MM.1S (cell line): Measurements from ENCODE around the gene PCMT1.

ENCODE experiments used
- DNase-seq: peaks from one replicate; pipeline ENCODE4 v3.0.0-alpha.2; 2015
- H2AFZ ChIP-seq: fragments of 300-600 bp; sonication (generic); 2 replicates; pipeline ENCODE4 v1.6.0; 2016; ENCODE audit warnings: antibody characterized with exemption, low read length
- H3F3A ChIP-seq: fragments of 300-600 bp; sonication (generic); 2 replicates; pipeline ENCODE4 v1.6.1; 2016; ENCODE audit warnings: mild to moderate bottlenecking, antibody characterized with exemption, low read length, moderate library complexity, mixed read lengths; ENCODE audit not compliant: insufficient read depth
- H3K27ac ChIP-seq: fragments of 300-600 bp; sonication (generic); 2 replicates; pipeline ENCODE4 v1.5.1; 2016; ENCODE audit warnings: mild to moderate bottlenecking, low read length
- H3K27me3 ChIP-seq: fragments of 300-600 bp; sonication (generic); replicated peaks from 2 replicates; pipeline ENCODE4 v1.6.0; 2016; ENCODE audit warnings: low read length; ENCODE audit not compliant: insufficient read depth
- H3K36me3 ChIP-seq: fragments of 300-600 bp; sonication (generic); replicated peaks from 2 replicates; pipeline ENCODE4 v1.6.1; 2016; ENCODE audit warnings: mild to moderate bottlenecking, low read length, mixed read lengths; ENCODE audit not compliant: insufficient read depth
- H3K4me1 ChIP-seq: fragments of 300-600 bp; sonication (generic); 2 replicates; pipeline ENCODE4 v1.6.1; 2016; ENCODE audit warnings: low read length, mixed read lengths
- H3K4me2 ChIP-seq: fragments of 300-600 bp; sonication (generic); 2 replicates; pipeline ENCODE4 v1.6.0; 2016; ENCODE audit warnings: low read depth, low read length
- H3K4me3 ChIP-seq: fragments of 300-600 bp; sonication (generic); 2 replicates; pipeline ENCODE4 v1.5.1; 2016; ENCODE audit warnings: low read length, mixed read lengths
- H3K79me2 ChIP-seq: fragments of 300-600 bp; sonication (generic); 2 replicates; pipeline ENCODE4 v1.6.1; 2016; ENCODE audit warnings: mixed run types, low read length, mixed read lengths
- H3K9ac ChIP-seq: fragments of 300-600 bp; sonication (generic); 2 replicates; pipeline ENCODE4 v1.6.1; 2016; ENCODE audit warnings: low read length, mixed read lengths
- H3K9me2 ChIP-seq: fragments of 300-600 bp; sonication (generic); replicated peaks from 2 replicates; pipeline ENCODE4 v1.6.1; 2016; ENCODE audit warnings: mild to moderate bottlenecking, low read length, mixed read lengths; ENCODE audit not compliant: insufficient read depth
- H3K9me3 ChIP-seq: fragments of 300-600 bp; sonication (generic); replicated peaks from 2 replicates; pipeline ENCODE4 v1.6.1; 2016; ENCODE audit warnings: mild to moderate bottlenecking, low read length, mixed read lengths; ENCODE audit not compliant: insufficient read depth
- H4K20me1 ChIP-seq: fragments of 300-600 bp; sonication (generic); 2 replicates; pipeline ENCODE4 v1.6.1; 2016; ENCODE audit warnings: mild to moderate bottlenecking, low read length, moderate library complexity, mixed read lengths; ENCODE audit not compliant: insufficient read depth
- CTCF ChIP-seq: fragments of 300-600 bp; sonication (generic); IDR thresholded peaks from 2 replicates; pipeline ENCODE4 v1.5.1; 2016; ENCODE audit warnings: antibody characterized with exemption, low read length, mixed read lengths
- EZH2 ChIP-seq: fragments of 300-600 bp; sonication (generic); optimal IDR thresholded peaks from 2 replicates; pipeline ENCODE3; 2017; ENCODE audit warnings: low read depth, mild to moderate bottlenecking, antibody characterized with exemption, low read length, mixed read lengths
- EZH2phosphoT487 ChIP-seq: fragments of 300-600 bp; sonication (generic); IDR thresholded peaks from 2 replicates; pipeline ENCODE4 v1.6.1; 2018; ENCODE audit warnings: antibody characterized with exemption, low read length

The PCMT1 gene

GRCh38 chr6:149769676-149770075 is 20.1 kb downstream of the PCMT1 start:
- DNase-seq = no peak
- Histone ChIP-seq H3K4me2 (no peak overlapping the region), H3F3A (no peaks in the 10 kb centered on the region), H3K79me2 (no peaks in the 10 kb centered on the region), H3K9me2 (no peaks in the 10 kb centered on the region), H3K27me3 (no peaks in the 10 kb centered on the region), H3K9me3 (no peaks in the 10 kb centered on the region), H3K4me3 (no peak overlapping the region), H3K4me1 (no peaks in the 10 kb centered on the region), H3K27ac (no peak overlapping the region), H2AFZ (no peak overlapping the region), H4K20me1 (no peaks in the 10 kb centered on the region), H3K36me3 (no peaks in the 10 kb centered on the region), H3K9ac (no peak overlapping the region)
- TF ChIP-seq EZH2phosphoT487 (no peak), CTCF (no peak), EZH2 (no peak)

- Histone ChIP-seq H4K20me1 (no peaks in the 10 kb centered on the region), H3K36me3 (no peaks in the 10 kb centered on the region), H3K9me3 (no peaks in the 10 kb centered on the region), H3K4me1 (no peaks in the 10 kb centered on the region), H3K4me3 (no peak overlapping the region), H2AFZ (no peak overlapping the region), H3K4me2 (no peak overlapping the region), H3K27ac (no peak overlapping the region), H3F3A (no peaks in the 10 kb centered on the region), H3K79me2 (no peaks in the 10 kb centered on the region), H3K9me2 (no peaks in the 10 kb centered on the region), H3K9ac (no peak overlapping the region), H3K27me3 (no peaks in the 10 kb centered on the region)
- DNase-seq = no peak
- no peak for TF ChIP-seq EZH2
- TF ChIP-seq EZH2phosphoT487 = no peak
- TF ChIP-seq CTCF = no peak
These were observed 21.6 kb downstream of the PCMT1 start for GRCh38 chr6:149771185-149771584.

GRCh38 chr6:149771925-149772324 is 22.4 kb downstream of the PCMT1 start:
- DNase-seq = no peak

More at GRCh38 chr6:149771925-149772324, 22.4 kb downstream of the PCMT1 start:
- no peaks in the 10 kb centered on the region for H3K4me1 ChIP-seq
- no peaks in the 10 kb centered on the region for H3K27me3 ChIP-seq
- no peaks in the 10 kb centered on the region for H3K36me3 ChIP-seq
- H3K9me2 ChIP-seq = no peaks in the 10 kb centered on the region
- TF ChIP-seq EZH2phosphoT487 (no peak), CTCF (no peak), EZH2 (no peak)
- no peaks in the 10 kb centered on the region for H3F3A ChIP-seq
- H3K79me2 ChIP-seq = no peaks in the 10 kb centered on the region
- no peak overlapping the region for H3K27ac ChIP-seq
- no peaks in the 10 kb centered on the region for H3K9me3 ChIP-seq
- H2AFZ ChIP-seq = no peak overlapping the region
- no peaks in the 10 kb centered on the region for H4K20me1 ChIP-seq
- no peak overlapping the region for H3K4me2 ChIP-seq
- no peak overlapping the region for H3K9ac ChIP-seq
- no peak overlapping the region for H3K4me3 ChIP-seq
